Measurements from ENCODE around the gene FILIP1. TPM values are rescaled to one million over a fixed set of nuclear protein-coding genes. Genes with fewer than 3 reads are reported as not detected.
A peak's percentile ranks its signal among the peaks of the same experiment; 100 is the strongest.

FILIP1 gene
- total RNA-seq, 1 donor from 2014 or later = 13.6 TPM

DNA sequence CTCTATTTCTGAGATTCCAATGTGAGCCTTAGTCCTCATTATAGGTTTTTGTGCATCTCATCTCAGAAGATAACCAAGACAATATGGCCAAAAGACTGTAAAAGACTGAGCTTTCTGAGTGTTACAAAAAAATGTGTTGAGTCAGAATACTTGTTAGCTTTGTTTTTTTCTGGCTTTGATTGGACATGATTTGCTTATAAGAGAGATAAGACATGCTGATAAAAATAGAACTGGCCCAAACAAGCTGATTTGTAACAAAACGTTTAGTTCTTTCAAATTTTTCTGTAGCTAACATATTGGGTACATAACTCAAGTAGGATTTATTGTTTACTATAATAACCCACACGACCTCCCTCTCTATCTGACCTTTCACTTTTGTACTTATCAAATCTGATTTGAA lies 32.9 kb downstream of the FILIP1 start:
- no peaks in the 10 kb centered on the region for H3K27me3 ChIP-seq
- H3K4me1 ChIP-seq = peaks cover 0 to 21% of the 10 kb centered on the region in 2 donors
- peak overlapping the region in 1 of 2 donors; percentile 5 for H3K4me3 ChIP-seq
- no peaks in the 10 kb centered on the region for H3K36me3 ChIP-seq
- H3K27ac ChIP-seq = peak overlapping the region; percentile 73 to 81
- DNase-seq (ENCODE audit: low spot score in 2 of 2) = no peak
- intact Hi-C loops (cut with DNase I) = no loop called here
- no peak for TF ChIP-seq CTCF (IDR thresholded peaks at IDR 0.05)
- H3K9me3 ChIP-seq = no peaks in the 10 kb centered on the region

DNA sequence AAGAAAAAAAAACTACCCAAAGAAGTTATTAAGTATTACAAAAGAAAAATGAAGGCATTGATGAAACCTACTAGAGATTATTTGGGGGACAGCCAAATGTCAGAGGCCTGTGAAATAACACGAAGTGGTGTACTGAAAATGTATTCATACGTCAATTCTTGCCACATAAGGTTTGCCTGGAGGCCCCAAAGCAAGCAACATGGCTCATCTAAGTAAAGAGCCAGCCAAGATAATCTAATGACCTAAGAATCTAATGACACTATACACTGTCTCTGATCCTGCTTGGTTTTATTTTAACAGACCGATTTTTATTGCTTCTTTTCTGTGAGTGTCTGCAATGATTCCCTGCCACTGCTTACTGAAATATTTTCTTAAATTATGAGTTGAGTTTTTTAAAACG lies 34.7 kb downstream of the FILIP1 start:
- no peaks in the 10 kb centered on the region for H3K9me3 ChIP-seq
- intact Hi-C loops (cut with DNase I) = no loop called here
- peaks cover 0 to 22% of the 10 kb centered on the region in 2 donors for H3K4me1 ChIP-seq
- H3K4me3 ChIP-seq = no peak overlapping the region
- no peaks in the 10 kb centered on the region for H3K36me3 ChIP-seq
- DNase-seq (ENCODE audit: low spot score in 2 of 2) = no peak
- peak overlapping the region; percentile 73 to 81 for H3K27ac ChIP-seq
- TF ChIP-seq CTCF (IDR thresholded peaks at IDR 0.05) = no peak
- H3K27me3 ChIP-seq = no peaks in the 10 kb centered on the region

GRCh38 chr6:75450903-75451302 lies 42.7 kb downstream of the FILIP1 start:
- Histone ChIP-seq H3K36me3 (no peaks in the 10 kb centered on the region), H3K4me1 (peaks cover 0 to 14% of the 10 kb centered on the region in 2 donors), H3K4me3 (no peak overlapping the region), H3K9me3 (no peaks in the 10 kb centered on the region), H3K27ac (no peak overlapping the region), H3K27me3 (no peaks in the 10 kb centered on the region)
- TF ChIP-seq CTCF (IDR thresholded peaks at IDR 0.05) = no peak
- no peak for DNase-seq (ENCODE audit: low spot score in 2 of 2)
- intact Hi-C loops (cut with DNase I) = no loop called here

- no peak for TF ChIP-seq CTCF (IDR thresholded peaks at IDR 0.05)
- Histone ChIP-seq H3K4me3 (no peak overlapping the region), H3K27ac (no peak overlapping the region), H3K4me1 (peaks cover 0 to 19% of the 10 kb centered on the region in 2 donors), H3K36me3 (no peaks in the 10 kb centered on the region), H3K27me3 (no peaks in the 10 kb centered on the region), H3K9me3 (no peaks in the 10 kb centered on the region)
- intact Hi-C loops (cut with DNase I) = no loop called here
- no peak for DNase-seq (ENCODE audit: low spot score in 2 of 2)
Observed at GRCh38 chr6:75449630-75450206, 43.9 kb downstream of the FILIP1 start.

DNA sequence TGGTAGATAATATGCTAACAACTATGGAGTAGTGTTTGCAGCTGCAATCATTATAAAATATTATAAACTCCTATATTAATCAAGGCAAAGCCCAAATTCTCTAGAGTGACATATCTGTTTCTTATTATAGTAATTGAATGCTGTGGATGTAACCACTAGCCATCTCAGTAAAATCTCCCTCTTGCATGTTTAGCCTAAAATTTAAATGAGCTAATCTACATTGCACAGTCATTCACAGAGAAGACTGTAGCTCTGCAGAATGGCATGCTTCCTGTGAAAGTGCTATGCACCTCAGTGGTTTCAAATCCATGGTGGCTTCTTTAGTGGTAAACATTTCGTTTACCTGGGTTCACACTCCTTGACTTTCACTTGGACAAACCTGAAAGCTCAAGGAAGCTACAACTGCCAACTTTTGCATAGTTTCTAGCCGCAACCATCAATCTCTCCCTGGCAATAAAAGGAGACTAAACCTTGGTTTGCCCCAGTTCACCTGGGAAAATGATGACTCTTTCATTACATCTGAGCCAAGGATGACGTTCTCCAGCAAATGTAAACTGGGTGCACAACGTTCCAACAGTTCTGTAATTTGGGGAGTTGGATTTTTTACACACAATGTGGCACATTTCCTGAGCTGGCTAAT lies 47.2 kb downstream of the FILIP1 start:
- H3K27ac ChIP-seq = peak overlapping the region; percentile 13 to 44
- TF ChIP-seq CTCF (IDR thresholded peaks at IDR 0.05) = no peak
- H3K4me1 ChIP-seq = peaks cover 0 to 19% of the 10 kb centered on the region in 2 donors
- intact Hi-C loops (cut with DNase I) = no loop called here
- DNase-seq (ENCODE audit: low spot score in 2 of 2) = no peak
- no peaks in the 10 kb centered on the region for H3K9me3 ChIP-seq
- no peaks in the 10 kb centered on the region for H3K27me3 ChIP-seq
- H3K36me3 ChIP-seq = no peaks in the 10 kb centered on the region
- H3K4me3 ChIP-seq = no peak overlapping the region

All from ascending aorta (tissue), 2 donors.